A549 treated with DMSO at 1 μM for 4 hours (cell line): ENCODE data around the gene ZPR1. TPM values are rescaled to one million over a fixed set of nuclear protein-coding genes. Genes with fewer than 3 reads are reported as not detected.

Source experiments
- total RNA-seq: library from RNA; stranded (reverse); fragments of 200-300 nt; extraction: Qiagen RNA extraction; gene quantifications from 5 replicates; pipeline ENCODE4 v1.2.3, GENCODE V29; 2022; ENCODE audit warnings: low read depth

The ZPR1 gene
- 50.2 to 65.5 TPM (median 59.5 TPM) in 5 replicates for total RNA-seq

GRCh38 chr11:116787786-116788486 is at the start of gene ZPR1:
TSS of gene ZPR1 (minus strand) at chr11:116788023. CDS start at chr11:116787990, 33 bp downstream.

GRCh38 chr11:116829525-116830183 is 41.8 kb upstream of the ZPR1 start, which contains the start of gene APOC3:
TSS of gene APOC3 (plus strand) at chr11:116829907. CDS start at chr11:116830583, 676 bp downstream.

GRCh38 chr11:116823031-116823843 is 35.4 kb upstream of the ZPR1 start, which contains the start of gene APOA4:
TSS of gene APOA4 (minus strand) at chr11:116823304. CDS start at chr11:116823191, 113 bp downstream.

GRCh38 chr11:116791813-116792143 is 4.0 kb upstream of the ZPR1 start, which contains the start of gene APOA5:
TSS of gene APOA5 (minus strand) at chr11:116791879. CDS start at chr11:116791860, 19 bp downstream.

GRCh38 chr11:116772443-116773202 is 15.2 kb downstream of the ZPR1 start, which contains the start of gene BUD13:
TSS of gene BUD13 (minus strand) at chr11:116772987. CDS start at chr11:116772964, 23 bp downstream.

Other genes with a start within 250 kb of the ZPR1 start
- gene BUD13, start 15.0 kb downstream of the ZPR1 start, total RNA-seq, result 11.3 to 14.0 TPM (median 11.7 TPM) in 5 replicates
- not detected in 5 replicates for gene APOA5, start 3.9 kb upstream of the ZPR1 start, total RNA-seq
- not detected in 5 replicates for gene APOA4, start 35.3 kb upstream of the ZPR1 start, total RNA-seq
- gene APOC3, start 41.9 kb upstream of the ZPR1 start, total RNA-seq, result 0.24 TPM in 1 of 5 replicates, not detected in the others
- gene APOA1, start 49.6 kb upstream of the ZPR1 start, total RNA-seq, result 0.10 to 0.39 TPM (median 0.12 TPM) in 3 of 5 replicates, not detected in the others